ENCODE measurements around the gene PLEKHB1.

DNA sequence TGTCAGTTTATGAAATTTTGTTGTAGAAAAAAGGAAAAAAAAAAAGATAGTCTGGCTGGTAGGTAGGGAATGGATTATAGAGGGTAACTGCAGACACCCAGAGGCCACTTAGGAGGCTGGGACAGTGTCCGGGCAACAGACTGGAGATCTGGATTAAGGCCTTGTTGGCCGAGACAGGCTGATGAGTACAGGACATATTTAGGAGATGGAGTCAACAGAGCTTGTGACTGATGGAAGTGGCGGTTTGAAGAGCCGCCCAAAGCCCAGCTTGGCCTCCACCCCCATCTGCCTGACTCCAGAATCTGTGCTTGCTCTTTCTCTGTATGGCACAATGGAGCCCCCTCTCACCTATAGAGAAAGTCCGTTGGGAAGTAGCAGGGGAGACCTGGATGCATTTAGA is 7.6 kb downstream of the PLEKHB1 start:
- TF ChIP-seq, protein P1, sequence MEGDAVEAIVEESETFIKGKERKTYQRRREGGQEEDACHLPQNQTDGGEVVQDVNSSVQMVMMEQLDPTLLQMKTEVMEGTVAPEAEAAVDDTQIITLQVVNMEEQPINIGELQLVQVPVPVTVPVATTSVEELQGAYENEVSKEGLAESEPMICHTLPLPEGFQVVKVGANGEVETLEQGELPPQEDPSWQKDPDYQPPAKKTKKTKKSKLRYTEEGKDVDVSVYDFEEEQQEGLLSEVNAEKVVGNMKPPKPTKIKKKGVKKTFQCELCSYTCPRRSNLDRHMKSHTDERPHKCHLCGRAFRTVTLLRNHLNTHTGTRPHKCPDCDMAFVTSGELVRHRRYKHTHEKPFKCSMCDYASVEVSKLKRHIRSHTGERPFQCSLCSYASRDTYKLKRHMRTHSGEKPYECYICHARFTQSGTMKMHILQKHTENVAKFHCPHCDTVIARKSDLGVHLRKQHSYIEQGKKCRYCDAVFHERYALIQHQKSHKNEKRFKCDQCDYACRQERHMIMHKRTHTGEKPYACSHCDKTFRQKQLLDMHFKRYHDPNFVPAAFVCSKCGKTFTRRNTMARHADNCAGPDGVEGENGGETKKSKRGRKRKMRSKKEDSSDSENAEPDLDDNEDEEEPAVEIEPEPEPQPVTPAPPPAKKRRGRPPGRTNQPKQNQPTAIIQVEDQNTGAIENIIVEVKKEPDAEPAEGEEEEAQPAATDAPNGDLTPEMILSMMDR (IDR thresholded peaks at IDR 0.05 in 2 of 3, conservative IDR thresholded peaks at IDR 0.05 in 1 of 3; ENCODE audit: control insufficient read depth in 2 of 3, extremely low read depth in 1 of 3, insufficient read depth in 1 of 3, low read depth in 3 of 3, low read length in 3 of 3), result no peak
- TF ChIP-seq, protein P2, sequence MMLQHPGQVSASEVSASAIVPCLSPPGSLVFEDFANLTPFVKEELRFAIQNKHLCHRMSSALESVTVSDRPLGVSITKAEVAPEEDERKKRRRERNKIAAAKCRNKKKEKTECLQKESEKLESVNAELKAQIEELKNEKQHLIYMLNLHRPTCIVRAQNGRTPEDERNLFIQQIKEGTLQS (IDR thresholded peaks at IDR 0.05; ENCODE audit: borderline replicate concordance, extremely low read depth, low read depth, low read length), result no peak
- TF ChIP-seq, protein P3, sequence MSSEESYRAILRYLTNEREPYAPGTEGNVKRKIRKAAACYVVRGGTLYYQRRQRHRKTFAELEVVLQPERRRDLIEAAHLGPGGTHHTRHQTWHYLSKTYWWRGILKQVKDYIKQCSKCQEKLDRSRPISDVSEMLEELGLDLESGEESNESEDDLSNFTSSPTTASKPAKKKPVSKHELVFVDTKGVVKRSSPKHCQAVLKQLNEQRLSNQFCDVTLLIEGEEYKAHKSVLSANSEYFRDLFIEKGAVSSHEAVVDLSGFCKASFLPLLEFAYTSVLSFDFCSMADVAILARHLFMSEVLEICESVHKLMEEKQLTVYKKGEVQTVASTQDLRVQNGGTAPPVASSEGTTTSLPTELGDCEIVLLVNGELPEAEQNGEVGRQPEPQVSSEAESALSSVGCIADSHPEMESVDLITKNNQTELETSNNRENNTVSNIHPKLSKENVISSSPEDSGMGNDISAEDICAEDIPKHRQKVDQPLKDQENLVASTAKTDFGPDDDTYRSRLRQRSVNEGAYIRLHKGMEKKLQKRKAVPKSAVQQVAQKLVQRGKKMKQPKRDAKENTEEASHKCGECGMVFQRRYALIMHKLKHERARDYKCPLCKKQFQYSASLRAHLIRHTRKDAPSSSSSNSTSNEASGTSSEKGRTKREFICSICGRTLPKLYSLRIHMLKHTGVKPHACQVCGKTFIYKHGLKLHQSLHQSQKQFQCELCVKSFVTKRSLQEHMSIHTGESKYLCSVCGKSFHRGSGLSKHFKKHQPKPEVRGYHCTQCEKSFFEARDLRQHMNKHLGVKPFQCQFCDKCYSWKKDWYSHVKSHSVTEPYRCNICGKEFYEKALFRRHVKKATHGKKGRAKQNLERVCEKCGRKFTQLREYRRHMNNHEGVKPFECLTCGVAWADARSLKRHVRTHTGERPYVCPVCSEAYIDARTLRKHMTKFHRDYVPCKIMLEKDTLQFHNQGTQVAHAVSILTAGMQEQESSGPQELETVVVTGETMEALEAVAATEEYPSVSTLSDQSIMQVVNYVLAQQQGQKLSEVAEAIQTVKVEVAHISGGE (CRISPR knock-in tag; IDR thresholded peaks at IDR 0.05), result no peak
- no peak for TF ChIP-seq ZNF24 (IDR thresholded peaks at IDR 0.05)
- TF ChIP-seq POLR2AphosphoS5 (IDR thresholded peaks at IDR 0.05; ENCODE audit: low read length), result no peak
- TF ChIP-seq POLR2A (IDR thresholded peaks at IDR 0.05; ENCODE audit: low read depth, low read length), result no peak
- no peak for TF ChIP-seq CBX3 (IDR thresholded peaks at IDR 0.05; ENCODE audit: borderline replicate concordance, low read depth)
- no peak for TF ChIP-seq ZNF274 (IDR thresholded peaks at IDR 0.05; ENCODE audit: insufficient read depth, insufficient read length)
- TF ChIP-seq TAF1 (IDR thresholded peaks at IDR 0.05; ENCODE audit: borderline replicate concordance, low read depth, low read length), result no peak
- TF ChIP-seq BACH1 (IDR thresholded peaks at IDR 0.05; ENCODE audit: borderline replicate concordance), result no peak
- no peak for TF ChIP-seq PML (IDR thresholded peaks at IDR 0.05; ENCODE audit: low read length)
- no peak for TF ChIP-seq FOS (IDR thresholded peaks at IDR 0.05; ENCODE audit: borderline replicate concordance, extremely low read depth, insufficient read length)
- no peak for TF ChIP-seq NR2C2 (IDR thresholded peaks at IDR 0.05; ENCODE audit: borderline replicate concordance, control insufficient read depth, insufficient read length, low read depth)
